GM12878 (cell line): ENCODE data around the gene HMGB2.

Source experiments
- SRF ChIP-seq, 2 experiments: IDR thresholded peaks; 2 replicates each; pipeline ENCODE4 v1.6.1; 2011; ENCODE audit warnings: low read depth in 2 of 2, low read length in 2 of 2, mild to moderate bottlenecking in 1 of 2, moderate library complexity in 1 of 2
- TF ChIP-seq, protein P1 (sequence below): IDR thresholded peaks from 2 replicates; pipeline ENCODE4 v1.6.1; 2012; ENCODE audit warnings: low read depth, low read length, improper control_type of control experiment

DNA sequence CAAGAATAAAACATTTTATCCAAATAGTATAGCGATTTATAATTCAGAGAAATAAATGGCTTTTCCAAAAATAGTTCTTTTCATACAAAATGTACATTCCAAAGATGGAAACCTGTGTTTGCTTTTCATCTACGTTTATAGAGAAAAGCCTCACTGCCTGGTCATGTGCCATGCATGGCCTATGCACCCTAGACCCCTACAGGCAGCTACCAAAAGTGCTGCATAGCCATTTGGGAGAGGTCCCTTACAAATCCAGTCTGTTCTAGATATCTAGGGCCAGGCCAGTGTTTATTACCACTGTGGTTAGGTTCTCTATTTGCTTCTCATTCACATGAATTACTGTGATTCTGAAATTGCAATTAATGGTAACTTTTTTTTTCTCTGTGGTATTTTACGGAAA lies 17.2 kb downstream of the HMGB2 start:
- TF ChIP-seq, protein P1, sequence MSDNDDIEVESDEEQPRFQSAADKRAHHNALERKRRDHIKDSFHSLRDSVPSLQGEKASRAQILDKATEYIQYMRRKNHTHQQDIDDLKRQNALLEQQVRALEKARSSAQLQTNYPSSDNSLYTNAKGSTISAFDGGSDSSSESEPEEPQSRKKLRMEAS = no peak
- TF ChIP-seq SRF (IDR thresholded peaks at IDR 0.05; ENCODE audit: low read depth in 2 of 2, low read length in 2 of 2) = no peak
